C4-2B (cell line): ENCODE measurements around the gene PLEKHA5.

ENCODE experiments used
- H3K27ac ChIP-seq: fragments of 450-650 bp; 2 replicates; pipeline ENCODE4 v1.5.1; 2017
- ZFX ChIP-seq: fragments of 450-650 bp; IDR thresholded peaks from 2 replicates; pipeline ENCODE4 v1.6.1; 2017
- TF ChIP-seq, protein P1 (sequence below): fragments of 450-650 bp; conservative IDR thresholded peaks from 2 replicates; pipeline ENCODE4 v1.5.1; 2017; ENCODE audit warnings: mild to moderate bottlenecking

Gene PLEKHA5

DNA sequence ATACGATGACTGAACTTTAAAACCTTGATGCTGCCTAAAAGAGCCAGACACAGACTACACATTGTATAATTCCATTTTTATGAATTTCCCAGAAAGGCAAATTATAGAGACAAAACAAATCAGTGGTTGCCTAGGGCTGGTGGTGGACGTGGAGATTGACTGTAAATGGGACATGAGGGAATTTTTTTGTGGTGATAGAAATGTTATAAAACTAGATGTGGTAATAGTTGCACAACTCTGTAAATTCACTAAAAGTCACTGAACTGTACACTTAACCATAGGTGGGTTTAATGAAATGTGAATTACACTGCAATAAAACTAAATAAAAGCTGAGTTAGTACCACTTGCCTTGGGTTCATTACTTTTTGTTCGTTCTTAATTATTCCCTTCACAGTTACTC lies 72.1 kb downstream of the PLEKHA5 start:
- no peak for TF ChIP-seq ZFX
- TF ChIP-seq, protein P1, sequence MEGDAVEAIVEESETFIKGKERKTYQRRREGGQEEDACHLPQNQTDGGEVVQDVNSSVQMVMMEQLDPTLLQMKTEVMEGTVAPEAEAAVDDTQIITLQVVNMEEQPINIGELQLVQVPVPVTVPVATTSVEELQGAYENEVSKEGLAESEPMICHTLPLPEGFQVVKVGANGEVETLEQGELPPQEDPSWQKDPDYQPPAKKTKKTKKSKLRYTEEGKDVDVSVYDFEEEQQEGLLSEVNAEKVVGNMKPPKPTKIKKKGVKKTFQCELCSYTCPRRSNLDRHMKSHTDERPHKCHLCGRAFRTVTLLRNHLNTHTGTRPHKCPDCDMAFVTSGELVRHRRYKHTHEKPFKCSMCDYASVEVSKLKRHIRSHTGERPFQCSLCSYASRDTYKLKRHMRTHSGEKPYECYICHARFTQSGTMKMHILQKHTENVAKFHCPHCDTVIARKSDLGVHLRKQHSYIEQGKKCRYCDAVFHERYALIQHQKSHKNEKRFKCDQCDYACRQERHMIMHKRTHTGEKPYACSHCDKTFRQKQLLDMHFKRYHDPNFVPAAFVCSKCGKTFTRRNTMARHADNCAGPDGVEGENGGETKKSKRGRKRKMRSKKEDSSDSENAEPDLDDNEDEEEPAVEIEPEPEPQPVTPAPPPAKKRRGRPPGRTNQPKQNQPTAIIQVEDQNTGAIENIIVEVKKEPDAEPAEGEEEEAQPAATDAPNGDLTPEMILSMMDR, result no peak
- H3K27ac ChIP-seq, result no peak overlapping the region

DNA sequence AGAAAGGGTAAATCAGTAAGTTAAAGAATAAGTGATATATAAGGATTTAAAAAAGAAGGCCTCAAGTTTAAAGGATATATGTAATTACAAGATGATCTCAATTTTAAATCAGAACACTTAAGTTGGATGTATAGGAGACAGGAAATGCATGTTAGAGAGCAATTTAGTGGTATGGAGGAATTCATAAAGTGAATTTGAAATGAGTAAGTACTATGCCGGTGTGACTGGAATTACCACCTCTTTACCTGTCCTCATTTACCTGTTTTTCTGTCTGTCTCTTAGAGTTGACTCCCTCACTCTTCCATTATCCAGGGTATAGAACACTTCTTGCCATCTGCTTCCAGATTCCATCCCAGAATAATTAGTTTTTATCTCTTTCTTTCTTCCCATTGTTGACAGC lies 73.5 kb downstream of the PLEKHA5 start:
- TF ChIP-seq, protein P1, result no peak
- no peak for TF ChIP-seq ZFX
- no peak overlapping the region for H3K27ac ChIP-seq

DNA sequence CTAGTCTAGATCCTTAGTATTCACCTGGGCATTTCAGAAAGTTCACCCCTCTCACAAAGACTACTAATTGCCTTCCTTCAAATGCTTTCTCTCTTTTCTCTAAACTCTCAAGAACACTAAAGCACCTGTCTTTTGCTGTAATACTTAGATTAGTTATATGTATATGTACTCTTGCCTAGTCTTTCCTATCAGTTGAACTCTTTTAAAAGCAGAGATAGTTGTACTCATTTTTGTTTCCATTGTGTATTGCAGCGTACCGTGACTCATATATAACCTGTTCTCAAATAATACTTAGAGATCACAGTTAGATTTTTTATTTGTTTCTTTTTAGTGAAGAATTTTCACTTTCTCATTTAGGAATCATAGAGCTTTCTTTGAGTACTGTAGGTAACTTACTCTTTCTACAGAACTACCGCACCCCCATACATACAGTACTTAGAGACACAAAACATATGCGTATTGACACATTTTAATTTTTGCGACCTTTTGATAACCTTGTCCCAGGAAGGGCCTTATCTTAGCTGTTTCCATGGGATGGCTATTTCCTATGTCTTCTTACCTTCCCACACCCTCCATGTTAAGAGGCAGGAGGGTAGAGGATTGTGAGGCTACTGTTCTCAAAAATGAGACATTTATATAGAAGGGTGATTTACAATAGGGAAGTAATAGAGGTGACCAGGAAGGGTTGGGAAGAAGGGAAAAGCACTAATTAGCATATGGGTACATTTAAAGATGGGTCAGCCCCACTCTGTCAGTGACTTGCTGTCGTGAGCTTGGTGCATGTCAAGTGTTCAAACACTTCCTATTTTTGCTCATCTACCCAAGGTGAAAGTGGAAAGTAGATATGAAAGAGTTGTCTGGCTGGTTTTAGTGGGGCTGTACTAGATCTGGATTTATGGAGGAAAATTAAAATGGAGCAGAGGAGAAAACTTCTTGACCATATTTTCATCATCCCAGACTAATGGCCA lies 74.3 kb downstream of the PLEKHA5 start:
- no peak overlapping the region for H3K27ac ChIP-seq
- no peak for TF ChIP-seq ZFX
- TF ChIP-seq, protein P1, result no peak

DNA sequence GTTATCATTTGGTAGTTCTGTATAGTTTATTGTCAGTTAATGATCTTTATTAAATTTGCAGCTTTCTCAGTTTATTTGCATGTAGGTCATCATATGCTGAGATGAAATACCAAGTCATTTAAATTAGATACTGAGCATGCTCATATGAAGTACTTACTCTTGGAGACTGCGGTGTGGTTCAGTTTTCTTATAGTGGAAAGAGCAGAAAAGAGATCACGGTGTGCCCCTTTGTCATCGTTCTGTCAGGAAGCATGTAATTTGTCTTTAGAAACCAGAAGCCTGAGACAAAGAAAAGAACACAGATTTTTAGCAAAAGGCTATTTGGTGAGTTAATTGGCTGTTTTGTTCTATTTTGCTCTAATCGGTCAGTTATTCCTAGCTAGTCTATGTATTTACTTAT lies 75.6 kb downstream of the PLEKHA5 start:
- TF ChIP-seq, protein P1, result no peak
- TF ChIP-seq ZFX, result no peak

DNA sequence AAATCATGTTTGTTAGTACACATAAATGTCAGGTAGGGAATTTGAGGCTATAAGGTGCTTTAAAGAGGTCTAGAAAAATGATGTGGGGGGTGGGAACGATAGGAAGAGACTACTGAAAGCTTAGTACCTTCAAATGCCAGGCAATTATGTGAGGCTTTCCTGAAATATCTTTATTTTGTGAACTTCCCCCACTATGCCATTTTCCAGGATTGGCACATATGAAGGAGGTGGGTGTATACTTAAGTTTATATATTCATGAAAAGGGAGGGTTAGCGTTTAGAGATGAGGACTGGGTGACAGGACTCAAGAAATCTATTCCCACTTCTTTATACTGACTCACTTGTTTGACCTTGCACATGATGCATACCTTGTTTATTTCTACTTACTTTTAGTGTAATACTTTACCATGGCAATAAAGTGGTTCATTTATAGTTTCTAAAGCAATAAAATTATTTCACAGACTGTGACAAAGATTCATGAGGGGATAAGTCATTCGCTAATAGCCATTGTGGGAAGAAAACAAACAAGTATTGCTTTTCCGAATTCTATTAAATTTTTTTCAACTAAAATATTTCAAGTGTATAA lies 77.1 kb downstream of the PLEKHA5 start:
- no peak overlapping the region for H3K27ac ChIP-seq

More for the DNA sequence above, 75.6 kb downstream of the PLEKHA5 start:
- H3K27ac ChIP-seq, result no peak overlapping the region

DNA sequence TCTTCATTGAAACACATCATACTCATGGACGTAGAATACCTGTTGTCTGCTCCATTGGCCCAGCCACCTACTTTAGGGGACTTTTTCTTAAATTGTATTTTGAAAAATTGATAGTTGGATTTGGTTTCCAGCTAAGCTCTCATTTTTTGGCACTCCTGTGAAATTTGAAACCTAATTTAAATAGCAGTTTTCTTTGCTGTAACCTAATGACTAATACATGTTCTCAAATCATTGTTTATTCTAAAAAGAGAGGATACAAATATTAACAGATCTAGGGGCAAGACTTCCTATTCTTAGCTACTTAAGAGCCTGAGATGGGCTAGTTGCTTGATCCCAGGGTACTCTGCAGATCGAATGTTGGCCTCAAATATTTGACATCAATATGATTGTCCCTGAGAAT lies 78.9 kb downstream of the PLEKHA5 start:
- TF ChIP-seq, protein P1, result no peak
- no peak overlapping the region for H3K27ac ChIP-seq

More for the DNA sequence above, 77.1 kb downstream of the PLEKHA5 start:
- TF ChIP-seq, protein P1, result no peak
- no peak for TF ChIP-seq ZFX

DNA sequence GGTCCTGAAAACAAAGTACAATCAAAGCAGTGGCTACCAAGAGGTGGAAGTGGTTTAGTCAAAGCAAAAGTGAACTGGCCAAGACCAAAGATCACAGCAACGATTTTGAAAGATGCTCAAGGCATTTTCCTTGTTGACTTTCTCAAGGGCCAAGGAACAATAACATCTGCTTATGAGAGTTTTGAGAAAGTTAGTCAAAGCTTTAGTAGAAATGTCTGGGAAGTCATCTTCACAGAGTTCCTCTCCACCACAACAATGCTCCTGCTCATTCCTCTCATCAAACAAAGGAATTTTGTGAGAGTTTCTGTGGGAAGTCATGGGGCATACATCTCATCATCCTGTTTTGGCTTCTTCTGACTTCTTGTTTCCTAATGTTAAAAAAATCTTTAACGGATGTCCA lies 80.1 kb downstream of the PLEKHA5 start:
- H3K27ac ChIP-seq, result no peak overlapping the region
- TF ChIP-seq, protein P1, result no peak
- no peak for TF ChIP-seq ZFX
